Measurements from ENCODE around the gene ZBTB4. TPM values are rescaled to one million over a fixed set of nuclear protein-coding genes. Genes with fewer than 3 reads are reported as not detected.
A peak's percentile ranks its signal among the peaks of the same experiment; 100 is the strongest.

ZBTB4 gene
- total and polyA plus RNA-seq, 2 donors from 2014 or later: 23.2 to 64.8 TPM

- H3K9me3 ChIP-seq (ENCODE audit: control insufficient read depth in 2 of 3, insufficient read depth in 1 of 3, low read length in 3 of 3): no peaks in the 10 kb centered on the region
- H3K27me3 ChIP-seq (ENCODE audit: control insufficient read depth, insufficient read depth, low read length): peaks cover 9% of the 10 kb centered on the region
- no peak overlapping the region for H3K9ac ChIP-seq (ENCODE audit: low read length in 3 of 3)
- intact Hi-C loops (cut with DNase I): no loop called here
- H3K36me3 ChIP-seq (ENCODE audit: control insufficient read depth in 2 of 3, insufficient read depth in 3 of 3, low read length in 3 of 3): no peaks in the 10 kb centered on the region
- H3K4me1 ChIP-seq (ENCODE audit: control insufficient read depth in 2 of 3, insufficient read depth in 2 of 3, low read depth in 1 of 3, low read length in 3 of 3): peaks cover 0 to 20% (median 7%) of the 10 kb centered on the region in 3 donors
- no peak overlapping the region for H3K27ac ChIP-seq (ENCODE audit: low read depth in 2 of 2, low read length in 2 of 2)
- no peak overlapping the region for H3K4me3 ChIP-seq (ENCODE audit: low read length in 3 of 3)
- DNase-seq: peak in 1 of 5 donors; percentile 24
- TF ChIP-seq CTCF (IDR thresholded peaks at IDR 0.05; ENCODE audit: borderline replicate concordance, extremely low read depth, insufficient read depth): no peak
- FAIRE-seq: no peak
These were observed 38.2 kb downstream of the ZBTB4 start for GRCh38 chr17:7441266-7441665.

GRCh38 chr17:7440834-7441195 lies 38.6 kb downstream of the ZBTB4 start:
- DNase-seq: peak; percentile 55 to 85 (median 66)
- no peak for FAIRE-seq
- no peak for TF ChIP-seq CTCF (IDR thresholded peaks at IDR 0.05; ENCODE audit: borderline replicate concordance, extremely low read depth, insufficient read depth)
- H3K36me3 ChIP-seq (ENCODE audit: control insufficient read depth in 2 of 3, insufficient read depth in 3 of 3, low read length in 3 of 3): no peaks in the 10 kb centered on the region
- intact Hi-C loops (cut with DNase I): no loop called here
- no peaks in the 10 kb centered on the region for H3K9me3 ChIP-seq (ENCODE audit: control insufficient read depth in 2 of 3, insufficient read depth in 1 of 3, low read length in 3 of 3)
- peaks cover 0 to 23% (median 7%) of the 10 kb centered on the region in 3 donors for H3K4me1 ChIP-seq (ENCODE audit: control insufficient read depth in 2 of 3, insufficient read depth in 2 of 3, low read depth in 1 of 3, low read length in 3 of 3)
- H3K27me3 ChIP-seq (ENCODE audit: control insufficient read depth, insufficient read depth, low read length): peaks cover 7% of the 10 kb centered on the region
- peak overlapping the region in 1 of 3 donors; percentile 49 for H3K4me3 ChIP-seq (ENCODE audit: low read length in 3 of 3)
- peak overlapping the region in 1 of 3 donors; percentile 75 for H3K9ac ChIP-seq (ENCODE audit: low read length in 3 of 3)
- H3K27ac ChIP-seq (ENCODE audit: low read depth in 2 of 2, low read length in 2 of 2): no peak overlapping the region

GRCh38 chr17:7440113-7440833 lies 39.2 kb downstream of the ZBTB4 start:
- no peak overlapping the region for H3K27ac ChIP-seq (ENCODE audit: low read depth in 2 of 2, low read length in 2 of 2)
- peaks cover 0 to 26% (median 5%) of the 10 kb centered on the region in 3 donors for H3K4me1 ChIP-seq (ENCODE audit: control insufficient read depth in 2 of 3, insufficient read depth in 2 of 3, low read depth in 1 of 3, low read length in 3 of 3)
- DNase-seq: peak; percentile 76 to 91 (median 79)
- TF ChIP-seq CTCF (IDR thresholded peaks at IDR 0.05; ENCODE audit: borderline replicate concordance, extremely low read depth, insufficient read depth): no peak
- intact Hi-C loops (cut with DNase I): no loop called here
- no peaks in the 10 kb centered on the region for H3K36me3 ChIP-seq (ENCODE audit: control insufficient read depth in 2 of 3, insufficient read depth in 3 of 3, low read length in 3 of 3)
- no peaks in the 10 kb centered on the region for H3K9me3 ChIP-seq (ENCODE audit: control insufficient read depth in 2 of 3, insufficient read depth in 1 of 3, low read length in 3 of 3)
- peaks cover 7% of the 10 kb centered on the region for H3K27me3 ChIP-seq (ENCODE audit: control insufficient read depth, insufficient read depth, low read length)
- no peak for FAIRE-seq
- H3K4me3 ChIP-seq (ENCODE audit: low read length in 3 of 3): peak overlapping the region; percentile 42 to 51 (median 49)
- peak overlapping the region in 2 of 3 donors; percentile 55 to 75 for H3K9ac ChIP-seq (ENCODE audit: low read length in 3 of 3)

All from kidney (tissue), 14 donors.